ENCODE results near the gene AKAP9. TPM values are rescaled to one million over a fixed set of nuclear protein-coding genes. Genes with fewer than 3 reads are reported as not detected.
A peak's percentile ranks its signal among the peaks of the same experiment; 100 is the strongest.
"Not testable (repeated sequence)": the region's sequence is repeated elsewhere in the genome, so short reads cannot be mapped to it uniquely, and the experiment has no call there.

Gene AKAP9
- total RNA-seq, 1 donor from 2014 or later, result 37.6 TPM

GRCh38 chr7:92010215-92010614, 69.6 kb downstream of the AKAP9 start:
- no peak overlapping the region for H3K27ac Mint-ChIP-seq (ENCODE audit: unreplicated experiment)
- H3K4me3 Mint-ChIP-seq (ENCODE audit: unreplicated experiment), result no peak overlapping the region
- H3K4me1 Mint-ChIP-seq (ENCODE audit: unreplicated experiment), result no peaks in the 10 kb centered on the region
- peaks cover 4% of the 10 kb centered on the region for H3K9me3 Mint-ChIP-seq (ENCODE audit: unreplicated experiment)
- no peak for DNase-seq (ENCODE audit: low spot score)
- H3K27me3 Mint-ChIP-seq (ENCODE audit: unreplicated experiment), result no peaks in the 10 kb centered on the region
- H3K36me3 Mint-ChIP-seq (ENCODE audit: low read depth, unreplicated experiment), result peaks cover 51% of the 10 kb centered on the region
- no peak for TF ChIP-seq CTCF (IDR thresholded peaks at IDR 0.05; ENCODE audit: unreplicated experiment)

GRCh38 chr7:92013611-92014010, 72.9 kb downstream of the AKAP9 start:
- no peaks in the 10 kb centered on the region for H3K27me3 Mint-ChIP-seq (ENCODE audit: unreplicated experiment)
- H3K4me1 Mint-ChIP-seq (ENCODE audit: unreplicated experiment), result no peaks in the 10 kb centered on the region
- DNase-seq (ENCODE audit: low spot score), result no peak
- H3K27ac Mint-ChIP-seq (ENCODE audit: unreplicated experiment), result no peak overlapping the region
- TF ChIP-seq CTCF (IDR thresholded peaks at IDR 0.05; ENCODE audit: unreplicated experiment), result no peak
- H3K36me3 Mint-ChIP-seq (ENCODE audit: low read depth, unreplicated experiment), result peaks cover 41% of the 10 kb centered on the region
- H3K4me3 Mint-ChIP-seq (ENCODE audit: unreplicated experiment), result no peak overlapping the region
- no peaks in the 10 kb centered on the region for H3K9me3 Mint-ChIP-seq (ENCODE audit: unreplicated experiment)

- Mint-ChIP-seq H3K27ac (ENCODE audit: unreplicated experiment) (no peak overlapping the region), H3K9me3 (ENCODE audit: unreplicated experiment) (peaks cover under 1% of the 10 kb centered on the region), H3K36me3 (ENCODE audit: low read depth, unreplicated experiment) (peaks cover 17% of the 10 kb centered on the region), H3K4me3 (ENCODE audit: unreplicated experiment) (no peak overlapping the region), H3K4me1 (ENCODE audit: unreplicated experiment) (no peaks in the 10 kb centered on the region), H3K27me3 (ENCODE audit: unreplicated experiment) (no peaks in the 10 kb centered on the region)
- DNase-seq (ENCODE audit: low spot score), result no peak
- no peak for TF ChIP-seq CTCF (IDR thresholded peaks at IDR 0.05; ENCODE audit: unreplicated experiment)
Measured at GRCh38 chr7:92020636-92021035, 80.0 kb downstream of the AKAP9 start.

- peaks cover 29% of the 10 kb centered on the region for H3K36me3 Mint-ChIP-seq (ENCODE audit: low read depth, unreplicated experiment)
- H3K4me1 Mint-ChIP-seq (ENCODE audit: unreplicated experiment), result no peaks in the 10 kb centered on the region
- H3K27ac Mint-ChIP-seq (ENCODE audit: unreplicated experiment), result no peak overlapping the region
- peaks cover 5% of the 10 kb centered on the region for H3K9me3 Mint-ChIP-seq (ENCODE audit: unreplicated experiment)
- H3K4me3 Mint-ChIP-seq (ENCODE audit: unreplicated experiment), result peak overlapping the region; percentile 56
- no peak for TF ChIP-seq CTCF (IDR thresholded peaks at IDR 0.05; ENCODE audit: unreplicated experiment)
- no peak for DNase-seq (ENCODE audit: low spot score)
- H3K27me3 Mint-ChIP-seq (ENCODE audit: unreplicated experiment), result no peaks in the 10 kb centered on the region
Measured at GRCh38 chr7:92025260-92025659, 84.6 kb downstream of the AKAP9 start.

GRCh38 chr7:92026635-92027034, 86.0 kb downstream of the AKAP9 start:
- H3K36me3 Mint-ChIP-seq (ENCODE audit: low read depth, unreplicated experiment), result peaks cover 32% of the 10 kb centered on the region
- not testable (repeated sequence) for H3K27me3 Mint-ChIP-seq (ENCODE audit: unreplicated experiment); H3K4me1 Mint-ChIP-seq (ENCODE audit: unreplicated experiment); H3K9me3 Mint-ChIP-seq (ENCODE audit: unreplicated experiment); DNase-seq (ENCODE audit: low spot score); H3K4me3 Mint-ChIP-seq (ENCODE audit: unreplicated experiment); H3K27ac Mint-ChIP-seq (ENCODE audit: unreplicated experiment)

- H3K4me3 Mint-ChIP-seq (ENCODE audit: unreplicated experiment); H3K27me3 Mint-ChIP-seq (ENCODE audit: unreplicated experiment); DNase-seq (ENCODE audit: low spot score); H3K9me3 Mint-ChIP-seq (ENCODE audit: unreplicated experiment); H3K27ac Mint-ChIP-seq (ENCODE audit: unreplicated experiment); H3K4me1 Mint-ChIP-seq (ENCODE audit: unreplicated experiment): not testable (repeated sequence)
- H3K36me3 Mint-ChIP-seq (ENCODE audit: low read depth, unreplicated experiment), result peaks cover 32% of the 10 kb centered on the region
Measured at GRCh38 chr7:92027128-92027527, 86.5 kb downstream of the AKAP9 start.

Measured in endothelial cell (in vitro differentiated cells).